Keratinocyte (primary cell): ENCODE measurements around the gene ABHD15.

Experiments
- CTCF ChIP-seq, 3 experiments: IDR thresholded peaks in 1 of 3; conservative IDR thresholded peaks in 1 of 3; optimal IDR thresholded peaks in 1 of 3; 2 replicates in 2 of 3; 3 replicates in 1 of 3; pipeline versions ENCODE3 to v1.5.1; 2011; ENCODE audit warnings: low read length in 3 of 3, mild to moderate bottlenecking in 3 of 3, moderate library complexity in 2 of 3, control low read depth in 1 of 3, inconsistent platforms in 1 of 3; ENCODE audit not compliant: insufficient read depth in 2 of 3; ENCODE audit errors: extremely low read depth in 1 of 3
- EZH2 ChIP-seq: IDR thresholded peaks from one replicate; pipeline ENCODE4 v1.6.1; 2012; ENCODE audit warnings: inconsistent platforms, mild to moderate bottlenecking, low read length, moderate library complexity

- TF ChIP-seq CTCF (optimal IDR thresholded peaks at IDR 0.05 in 1 of 3, IDR thresholded peaks at IDR 0.05 in 1 of 3, conservative IDR thresholded peaks at IDR 0.05 in 1 of 3; ENCODE audit: extremely low read depth in 1 of 3, insufficient read depth in 2 of 3, low read length in 3 of 3) = peak; percentile 53 to 83 (median 79)
- TF ChIP-seq EZH2 = no peak
These were observed 46.6 kb upstream of the ABHD15 start for GRCh38 chr17:29613352-29613837.
